Nephron (organoid): ENCODE results near the gene DAPK3.
"Not testable (repeated sequence)": the region's sequence is repeated elsewhere in the genome, so short reads cannot be mapped to it uniquely, and the experiment has no call there.

Source experiments
- H3K27ac Mint-ChIP-seq, 3 experiments: 2 replicates each; pipeline ENCODE4 v1.8.0; 2020; ENCODE audit warnings: mixed read lengths in 3 of 3, mild to moderate bottlenecking in 2 of 3, moderate library complexity in 1 of 3
- H3K27me3 Mint-ChIP-seq: 2 replicates; pipeline ENCODE4 v1.8.0; 2021; ENCODE audit warnings: low read depth, mild to moderate bottlenecking, moderate library complexity, mixed read lengths
- H3K36me3 Mint-ChIP-seq: 2 replicates; pipeline ENCODE4 v1.8.0; 2020; ENCODE audit warnings: low read depth, mixed read lengths
- H3K4me1 Mint-ChIP-seq: 2 replicates; pipeline ENCODE4 v1.8.0; 2020; ENCODE audit warnings: mixed read lengths
- H3K4me3 Mint-ChIP-seq, 3 experiments: 2 replicates each; pipeline ENCODE4 v1.8.0; 2020; ENCODE audit warnings: mild to moderate bottlenecking in 3 of 3, mixed read lengths in 3 of 3, moderate library complexity in 2 of 3
- H3K9me3 Mint-ChIP-seq: 2 replicates; pipeline ENCODE4 v1.8.0; 2020; ENCODE audit warnings: mixed read lengths
- CTCF ChIP-seq, 3 experiments: fragments of 200-600 bp; sonication (generic); IDR thresholded peaks; one replicate each; pipeline ENCODE4 v1.5.0; 2021; ENCODE audit warnings: antibody characterized with exemption in 3 of 3; ENCODE audit not compliant: unreplicated experiment in 3 of 3

DAPK3 gene

GRCh38 chr19:3958836-3959765 lies 11.8 kb downstream of the DAPK3 start:
- Mint-ChIP-seq H3K4me1 (no peaks in the 10 kb centered on the region), H3K36me3 (peaks cover 32% of the 10 kb centered on the region), H3K27ac (no peak overlapping the region), H3K4me3 (no peak overlapping the region), H3K27me3 (no peaks in the 10 kb centered on the region), H3K9me3 (no peaks in the 10 kb centered on the region)
- TF ChIP-seq CTCF (IDR thresholded peaks at IDR 0.05; ENCODE audit: unreplicated experiment in 3 of 3), result no peak

GRCh38 chr19:3955688-3956087 lies 15.2 kb downstream of the DAPK3 start:
- no peaks in the 10 kb centered on the region for H3K9me3 Mint-ChIP-seq
- no peak overlapping the region for H3K4me3 Mint-ChIP-seq
- H3K27me3 Mint-ChIP-seq, result no peaks in the 10 kb centered on the region
- TF ChIP-seq CTCF (IDR thresholded peaks at IDR 0.05; ENCODE audit: unreplicated experiment in 3 of 3), result no peak
- no peak overlapping the region for H3K27ac Mint-ChIP-seq
- peaks cover 13% of the 10 kb centered on the region for H3K36me3 Mint-ChIP-seq
- peaks cover 6% of the 10 kb centered on the region for H3K4me1 Mint-ChIP-seq

- H3K27ac Mint-ChIP-seq, H3K4me3 Mint-ChIP-seq, H3K27me3 Mint-ChIP-seq: not testable (repeated sequence)
Observed at GRCh38 chr19:3955276-3955675, 15.6 kb downstream of the DAPK3 start.

GRCh38 chr19:3954107-3954506 lies 16.8 kb downstream of the DAPK3 start:
- Mint-ChIP-seq H3K27me3 (no peaks in the 10 kb centered on the region), H3K4me3 (no peak overlapping the region), H3K36me3 (peaks cover 9% of the 10 kb centered on the region), H3K9me3 (no peaks in the 10 kb centered on the region), H3K4me1 (peaks cover 6% of the 10 kb centered on the region), H3K27ac (no peak overlapping the region)
- no peak for TF ChIP-seq CTCF (IDR thresholded peaks at IDR 0.05; ENCODE audit: unreplicated experiment in 3 of 3)

More at GRCh38 chr19:3955276-3955675, 15.6 kb downstream of the DAPK3 start:
- H3K36me3 Mint-ChIP-seq, result peaks cover 11% of the 10 kb centered on the region
- not testable (repeated sequence) for H3K9me3 Mint-ChIP-seq, H3K4me1 Mint-ChIP-seq

- H3K36me3 Mint-ChIP-seq, H3K4me3 Mint-ChIP-seq, H3K4me1 Mint-ChIP-seq, H3K9me3 Mint-ChIP-seq, H3K27me3 Mint-ChIP-seq: not testable (repeated sequence)
- H3K27ac Mint-ChIP-seq, result peak overlapping the region in 2 of 3 experiments; percentile 15 to 22
Observed at GRCh38 chr19:3952755-3953276, 18.1 kb downstream of the DAPK3 start.

GRCh38 chr19:3950871-3951861 lies 19.7 kb downstream of the DAPK3 start:
- Mint-ChIP-seq H3K4me1 (peaks cover 6% of the 10 kb centered on the region), H3K9me3 (no peaks in the 10 kb centered on the region), H3K36me3 (peaks cover 3% of the 10 kb centered on the region), H3K27me3 (no peaks in the 10 kb centered on the region), H3K4me3 (peak overlapping the region; percentile 40 to 84 (median 59)), H3K27ac (peak overlapping the region; percentile 27 to 60 (median 35))
- no peak for TF ChIP-seq CTCF (IDR thresholded peaks at IDR 0.05; ENCODE audit: unreplicated experiment in 3 of 3)
